Type B pancreatic cell (in vitro differentiated cells): Measurements from ENCODE around the gene BFSP1. TPM values are rescaled to one million over a fixed set of nuclear protein-coding genes. Genes with fewer than 3 reads are reported as not detected.

Source experiments
- DNase-seq: peaks from one replicate; pipeline ENCODE4 v3.0.0; 2021; ENCODE audit warnings: mixed read lengths; ENCODE audit not compliant: unreplicated experiment; ENCODE audit errors: extremely low spot score
- H3K27ac Mint-ChIP-seq: 2 replicates; pipeline ENCODE4 v1.8.0; 2021; ENCODE audit warnings: mild to moderate bottlenecking, mixed read lengths
- H3K27me3 Mint-ChIP-seq: 2 replicates; pipeline ENCODE4 v1.8.0; 2021; ENCODE audit warnings: mixed read lengths
- H3K36me3 Mint-ChIP-seq: 2 replicates; pipeline ENCODE4 v1.8.0; 2021; ENCODE audit warnings: mixed read lengths
- H3K4me1 Mint-ChIP-seq: one replicate; pipeline ENCODE4 v1.8.0; 2021; ENCODE audit warnings: mixed read lengths; ENCODE audit not compliant: unreplicated experiment
- H3K4me3 Mint-ChIP-seq: 2 replicates; pipeline ENCODE4 v1.8.0; 2021; ENCODE audit warnings: mild to moderate bottlenecking, mixed read lengths
- H3K9me3 Mint-ChIP-seq: 2 replicates; pipeline ENCODE4 v1.8.0; 2021; ENCODE audit warnings: mixed read lengths
- total RNA-seq: library from RNA; stranded (reverse); gene quantifications from 2 replicates; pipeline ENCODE4 v1.2.1, GENCODE V29; 2021; ENCODE audit warnings: low replicate concordance
- TF ChIP-seq, protein P1 (sequence below): fragments of 200-600 bp; sonication (generic); conservative IDR thresholded peaks from 2 replicates; pipeline ENCODE4 v1.5.0; 2021; ENCODE audit warnings: antibody characterized with exemption, mild to moderate bottlenecking

The BFSP1 gene
- total RNA-seq, 1 donor from 2014 or later, result 1.9 TPM

DNA sequence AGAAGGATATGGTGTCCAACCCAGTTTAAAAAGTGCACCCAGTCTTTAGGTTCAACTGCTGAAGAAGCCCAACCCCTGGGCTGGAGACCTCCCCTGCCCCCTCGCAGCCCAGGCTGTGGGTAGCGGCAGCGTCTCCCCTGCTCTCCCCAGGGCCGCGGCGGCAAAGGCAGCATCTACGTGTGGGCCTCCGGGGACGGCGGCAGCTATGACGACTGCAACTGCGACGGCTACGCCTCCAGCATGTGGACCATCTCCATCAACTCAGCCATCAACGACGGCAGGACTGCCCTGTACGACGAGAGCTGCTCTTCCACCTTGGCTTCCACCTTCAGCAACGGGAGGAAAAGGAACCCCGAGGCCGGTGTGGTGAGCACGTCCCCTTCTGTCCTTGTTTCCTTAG, 77.6 kb downstream of the BFSP1 start:
- DNase-seq, result no peak
- H3K4me3 Mint-ChIP-seq, result no peak overlapping the region
- peaks cover 4% of the 10 kb centered on the region for H3K4me1 Mint-ChIP-seq
- no peaks in the 10 kb centered on the region for H3K36me3 Mint-ChIP-seq
- no peaks in the 10 kb centered on the region for H3K9me3 Mint-ChIP-seq
- H3K27me3 Mint-ChIP-seq, result peaks cover 20% of the 10 kb centered on the region
- TF ChIP-seq, protein P1, sequence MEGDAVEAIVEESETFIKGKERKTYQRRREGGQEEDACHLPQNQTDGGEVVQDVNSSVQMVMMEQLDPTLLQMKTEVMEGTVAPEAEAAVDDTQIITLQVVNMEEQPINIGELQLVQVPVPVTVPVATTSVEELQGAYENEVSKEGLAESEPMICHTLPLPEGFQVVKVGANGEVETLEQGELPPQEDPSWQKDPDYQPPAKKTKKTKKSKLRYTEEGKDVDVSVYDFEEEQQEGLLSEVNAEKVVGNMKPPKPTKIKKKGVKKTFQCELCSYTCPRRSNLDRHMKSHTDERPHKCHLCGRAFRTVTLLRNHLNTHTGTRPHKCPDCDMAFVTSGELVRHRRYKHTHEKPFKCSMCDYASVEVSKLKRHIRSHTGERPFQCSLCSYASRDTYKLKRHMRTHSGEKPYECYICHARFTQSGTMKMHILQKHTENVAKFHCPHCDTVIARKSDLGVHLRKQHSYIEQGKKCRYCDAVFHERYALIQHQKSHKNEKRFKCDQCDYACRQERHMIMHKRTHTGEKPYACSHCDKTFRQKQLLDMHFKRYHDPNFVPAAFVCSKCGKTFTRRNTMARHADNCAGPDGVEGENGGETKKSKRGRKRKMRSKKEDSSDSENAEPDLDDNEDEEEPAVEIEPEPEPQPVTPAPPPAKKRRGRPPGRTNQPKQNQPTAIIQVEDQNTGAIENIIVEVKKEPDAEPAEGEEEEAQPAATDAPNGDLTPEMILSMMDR, result no peak
- H3K27ac Mint-ChIP-seq, result no peak overlapping the region

DNA sequence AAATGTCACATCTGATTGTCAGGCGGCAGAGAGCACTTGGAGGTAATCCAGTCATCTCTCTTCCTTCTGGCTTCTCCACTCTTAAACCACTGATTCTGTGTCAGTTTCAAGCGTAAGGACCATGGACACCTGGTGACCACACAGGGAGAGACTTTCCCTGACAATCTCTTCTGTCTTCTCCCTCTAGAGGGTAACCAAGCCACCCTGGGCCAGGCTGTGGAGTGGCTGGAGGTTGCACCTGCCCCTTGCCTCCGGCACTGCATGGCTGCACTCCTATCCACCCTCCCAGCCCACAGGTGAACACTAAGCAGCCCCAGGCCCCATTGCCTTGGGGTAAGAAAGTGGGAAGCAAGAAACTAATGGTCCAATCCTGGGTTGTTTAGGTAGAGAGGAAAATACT, 78.7 kb downstream of the BFSP1 start:
- Mint-ChIP-seq H3K4me1 (peaks cover 4% of the 10 kb centered on the region), H3K36me3 (no peaks in the 10 kb centered on the region)

DNA sequence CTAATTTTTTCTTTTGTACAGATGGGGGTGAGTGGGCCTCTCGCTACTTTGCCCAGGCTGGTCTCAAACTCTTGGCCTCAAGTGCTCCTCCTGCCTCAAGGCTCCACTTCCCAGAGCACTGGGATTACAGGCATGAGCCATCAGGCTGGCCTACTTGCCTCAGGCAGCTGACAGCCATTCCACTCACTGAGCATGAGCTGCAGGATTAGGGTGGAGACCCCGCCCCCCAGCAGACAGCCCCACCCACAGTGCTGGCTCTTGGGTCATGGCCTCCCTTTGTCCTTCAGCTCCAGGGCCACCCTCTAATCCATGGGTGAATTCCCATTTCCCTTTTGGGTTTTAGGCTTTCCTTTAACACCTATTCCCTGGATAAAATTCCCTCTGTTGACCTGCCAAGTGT, 82.1 kb downstream of the BFSP1 start:
- H3K4me1 Mint-ChIP-seq, result peaks cover 6% of the 10 kb centered on the region
- H3K27ac Mint-ChIP-seq, result no peak overlapping the region
- H3K4me3 Mint-ChIP-seq, result no peak overlapping the region

More for the DNA sequence above, 78.7 kb downstream of the BFSP1 start:
- Mint-ChIP-seq H3K27ac (no peak overlapping the region), H3K9me3 (no peaks in the 10 kb centered on the region), H3K4me3 (no peak overlapping the region), H3K27me3 (peaks cover 20% of the 10 kb centered on the region)
- no peak for DNase-seq
- TF ChIP-seq, protein P1, result no peak

DNA sequence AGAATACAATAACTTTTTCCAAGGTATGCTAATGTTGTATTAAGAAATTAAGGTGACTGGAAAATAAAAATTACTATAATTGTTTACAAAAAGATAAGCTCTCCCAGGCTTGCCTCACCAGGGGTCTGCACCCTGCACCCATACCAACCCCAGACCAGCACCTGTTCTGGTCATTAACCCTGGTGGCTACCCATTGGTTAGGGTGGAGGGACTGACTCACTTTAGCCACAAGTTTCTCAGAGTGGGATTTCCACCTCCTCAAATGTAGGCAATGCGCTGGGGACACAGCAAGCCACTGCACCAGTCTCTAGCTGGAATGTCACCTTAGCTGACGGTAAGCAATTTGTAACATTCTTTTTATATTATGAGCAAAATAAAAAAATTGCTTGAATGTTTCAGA, 83.1 kb downstream of the BFSP1 start:
- H3K9me3 Mint-ChIP-seq, result no peaks in the 10 kb centered on the region
- DNase-seq, result no peak
- H3K4me3 Mint-ChIP-seq, result no peak overlapping the region
- peaks cover 7% of the 10 kb centered on the region for H3K4me1 Mint-ChIP-seq
- H3K36me3 Mint-ChIP-seq, result no peaks in the 10 kb centered on the region
- peaks cover 23% of the 10 kb centered on the region for H3K27me3 Mint-ChIP-seq
- TF ChIP-seq, protein P1, result no peak
- no peak overlapping the region for H3K27ac Mint-ChIP-seq

More for the DNA sequence above, 82.1 kb downstream of the BFSP1 start:
- H3K27me3 Mint-ChIP-seq, result peaks cover 17% of the 10 kb centered on the region
- TF ChIP-seq, protein P1, result no peak
- no peaks in the 10 kb centered on the region for H3K9me3 Mint-ChIP-seq
- DNase-seq, result no peak
- no peaks in the 10 kb centered on the region for H3K36me3 Mint-ChIP-seq

- no peak overlapping the region for H3K27ac Mint-ChIP-seq
- H3K27me3 Mint-ChIP-seq, result peaks cover 22% of the 10 kb centered on the region
- H3K9me3 Mint-ChIP-seq, result no peaks in the 10 kb centered on the region
- no peak overlapping the region for H3K4me3 Mint-ChIP-seq
- H3K36me3 Mint-ChIP-seq, result no peaks in the 10 kb centered on the region
- TF ChIP-seq, protein P1, result no peak
- H3K4me1 Mint-ChIP-seq, result peaks cover 7% of the 10 kb centered on the region
- DNase-seq, result no peak
Measured at GRCh38 chr20:17446171-17446570, 85.0 kb downstream of the BFSP1 start.

- no peaks in the 10 kb centered on the region for H3K9me3 Mint-ChIP-seq
- H3K36me3 Mint-ChIP-seq, result no peaks in the 10 kb centered on the region
- H3K4me3 Mint-ChIP-seq, result no peak overlapping the region
- no peak for DNase-seq
- H3K27me3 Mint-ChIP-seq, result peaks cover 22% of the 10 kb centered on the region
- TF ChIP-seq, protein P1, result no peak
- H3K4me1 Mint-ChIP-seq, result peaks cover 7% of the 10 kb centered on the region
- H3K27ac Mint-ChIP-seq, result no peak overlapping the region
Measured at GRCh38 chr20:17445543-17445942, 85.6 kb downstream of the BFSP1 start.
